Karpas-422 (cell line): Measurements from ENCODE around the gene SPOP. TPM values are rescaled to one million over a fixed set of nuclear protein-coding genes. Genes with fewer than 3 reads are reported as not detected.

Experiments used
- DNase-seq: peaks from one replicate; pipeline ENCODE4 v3.0.0-alpha.2; 2015
- H2AFZ ChIP-seq: fragments of 200-600 bp; sonication (generic); 2 replicates; pipeline ENCODE4 v1.6.1; 2014; ENCODE audit warnings: antibody characterized with exemption, low read length, mixed read lengths
- H3K27ac ChIP-seq: fragments of 200-600 bp; sonication (generic); 2 replicates; pipeline ENCODE4 v1.5.1; 2014; ENCODE audit warnings: mild to moderate bottlenecking, low read length, moderate library complexity
- H3K27me3 ChIP-seq: fragments of 200-600 bp; sonication (generic); 2 replicates; pipeline ENCODE4 v1.6.1; 2014; ENCODE audit warnings: low read length, mixed read lengths
- H3K36me3 ChIP-seq: fragments of 200-600 bp; sonication (generic); 2 replicates; pipeline ENCODE4 v1.6.1; 2014; ENCODE audit warnings: low read length, mixed read lengths; ENCODE audit not compliant: insufficient read depth
- H3K4me1 ChIP-seq: fragments of 200-600 bp; sonication (generic); 2 replicates; pipeline ENCODE4 v1.6.1; 2014; ENCODE audit warnings: mild to moderate bottlenecking, low read length, mixed read lengths
- H3K4me2 ChIP-seq: fragments of 200-600 bp; sonication (generic); 2 replicates; pipeline ENCODE4 v1.6.1; 2014; ENCODE audit warnings: low read length, low read depth, mild to moderate bottlenecking; ENCODE audit not compliant: poor library complexity, severe bottlenecking
- H3K4me3 ChIP-seq: fragments of 200-600 bp; sonication (generic); 2 replicates; pipeline ENCODE4 v1.5.1; 2014; ENCODE audit warnings: mild to moderate bottlenecking, antibody characterized with exemption, low read length, mixed read lengths
- H3K79me2 ChIP-seq: fragments of 200-600 bp; sonication (generic); 2 replicates; pipeline ENCODE4 v1.6.1; 2014; ENCODE audit warnings: mild to moderate bottlenecking, low read length, mixed read lengths
- H3K9ac ChIP-seq: fragments of 200-600 bp; sonication (generic); 2 replicates; pipeline ENCODE4 v1.6.0; 2014; ENCODE audit warnings: low read length
- H3K9me2 ChIP-seq: fragments of 200-600 bp; sonication (generic), shearing (Covaris generic); replicated peaks from 2 replicates; pipeline ENCODE4 v1.6.0; 2014; ENCODE audit warnings: mild to moderate bottlenecking, low read length, moderate library complexity; ENCODE audit not compliant: insufficient read depth
- H3K9me3 ChIP-seq: fragments of 300-700, 200-600 bp; sonication (generic); 2 replicates; pipeline ENCODE4 v1.6.1; 2014; ENCODE audit warnings: low read length, mixed read lengths
- H4K20me1 ChIP-seq: fragments of 200-600 bp; sonication (generic); 2 replicates; pipeline ENCODE4 v1.6.1; 2014; ENCODE audit warnings: mild to moderate bottlenecking, antibody characterized with exemption, low read length, low read depth; ENCODE audit not compliant: insufficient read depth
- total RNA-seq: library from RNA; depleted of rRNA; stranded (reverse); fragments of >200 nt; shearing (Covaris generic); gene quantifications from 2 replicates; pipeline ENCODE4 v1.2.3, GENCODE V29; 2014; ENCODE audit warnings: low replicate concordance

Gene SPOP
- total RNA-seq, 1 experiment from 2014 or later = 49.0 TPM

DNA sequence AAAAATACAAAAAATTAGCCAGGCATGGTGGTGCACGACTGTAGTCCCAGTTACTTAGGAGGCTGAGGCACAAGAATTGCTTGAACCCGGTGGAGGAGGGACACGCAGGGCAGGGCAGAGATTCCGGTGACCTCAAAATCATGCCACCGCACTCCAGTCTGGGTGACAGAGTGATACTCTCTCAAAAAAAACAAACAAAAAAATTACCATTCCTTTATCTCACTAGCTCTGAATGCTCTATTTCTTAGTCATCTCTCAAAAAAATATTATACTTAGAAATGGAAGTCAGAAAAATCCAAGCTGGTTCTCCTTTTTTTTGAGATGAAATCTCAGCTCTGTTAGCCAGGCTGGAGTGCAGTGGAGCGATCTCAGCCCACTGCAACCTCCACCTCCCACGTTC lies 40.8 kb downstream of the SPOP start:
- H3K4me2 ChIP-seq = no peak overlapping the region
- no peaks in the 10 kb centered on the region for H3K27me3 ChIP-seq
- peaks cover 6% of the 10 kb centered on the region; the same call in 1 of the 2 replicates for H4K20me1 ChIP-seq
- H3K79me2 ChIP-seq = peaks cover 99% of the 10 kb centered on the region
- peaks cover 23% of the 10 kb centered on the region for H3K4me1 ChIP-seq
- peaks cover 13% of the 10 kb centered on the region; the same call in 1 of the 2 replicates for H3K36me3 ChIP-seq
- no peak for DNase-seq
- no peak overlapping the region for H3K27ac ChIP-seq
- no peaks in the 10 kb centered on the region for H3K9me2 ChIP-seq
- H3K9me3 ChIP-seq = no peaks in the 10 kb centered on the region
- no peak overlapping the region for H2AFZ ChIP-seq
- H3K9ac ChIP-seq = no peak overlapping the region
- no peak overlapping the region for H3K4me3 ChIP-seq

DNA sequence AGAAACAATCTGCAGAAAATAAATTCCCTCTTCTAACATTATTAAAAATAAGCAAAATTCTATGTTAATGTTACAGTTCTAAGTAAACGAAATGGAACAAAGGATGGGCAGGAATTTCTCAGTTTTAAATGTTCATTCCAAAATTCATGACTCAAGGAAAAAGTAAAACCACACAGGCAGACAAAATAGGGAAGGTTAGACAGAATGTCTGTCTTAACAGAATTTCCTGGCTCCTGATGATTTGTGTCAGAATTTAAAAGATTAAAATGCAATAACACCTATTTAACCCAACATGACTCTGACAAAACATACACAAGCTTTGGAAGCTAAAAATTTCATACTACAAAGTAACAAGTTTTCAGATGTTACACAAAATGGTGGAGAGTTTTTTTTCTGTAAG lies 42.8 kb downstream of the SPOP start:
- no peaks in the 10 kb centered on the region for H3K9me3 ChIP-seq
- no peak overlapping the region for H3K27ac ChIP-seq
- H3K27me3 ChIP-seq = no peaks in the 10 kb centered on the region
- H3K4me2 ChIP-seq = no peak overlapping the region
- no peak overlapping the region for H3K4me3 ChIP-seq
- peaks cover 99% of the 10 kb centered on the region for H3K79me2 ChIP-seq
- H4K20me1 ChIP-seq = peaks cover 6% of the 10 kb centered on the region; the same call in 1 of the 2 replicates
- no peaks in the 10 kb centered on the region for H3K9me2 ChIP-seq
- peaks cover 10% of the 10 kb centered on the region; the same call in 1 of the 2 replicates for H3K36me3 ChIP-seq
- H3K9ac ChIP-seq = no peak overlapping the region
- no peak for DNase-seq
- no peak overlapping the region for H2AFZ ChIP-seq
- H3K4me1 ChIP-seq = peaks cover 39% of the 10 kb centered on the region

DNA sequence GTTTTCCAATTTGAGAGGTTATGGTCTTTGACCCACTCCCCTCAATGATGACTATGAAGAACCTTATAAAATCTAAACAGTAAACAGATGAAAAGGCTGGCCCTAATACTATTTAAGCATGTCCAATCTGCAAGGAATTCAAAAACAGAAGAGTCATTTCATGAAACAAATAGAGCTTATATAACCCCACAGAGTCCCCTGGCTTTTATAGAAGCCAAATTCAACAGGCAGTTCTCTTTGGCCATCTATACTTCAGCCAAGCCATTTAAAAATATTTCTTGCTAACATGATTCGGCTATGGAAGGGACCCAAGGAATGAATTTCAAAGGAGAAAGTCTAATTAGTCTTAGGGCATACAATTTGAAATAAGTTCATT lies 43.4 kb downstream of the SPOP start:
- Histone ChIP-seq H3K79me2 (peaks cover 99% of the 10 kb centered on the region), H3K27ac (no peak overlapping the region), H3K4me3 (no peak overlapping the region), H4K20me1 (peaks cover 6% of the 10 kb centered on the region; the same call in 1 of the 2 replicates), H3K9ac (no peak overlapping the region), H3K27me3 (no peaks in the 10 kb centered on the region), H3K36me3 (peaks cover 7% of the 10 kb centered on the region; the same call in 1 of the 2 replicates), H2AFZ (no peak overlapping the region), H3K4me1 (peaks cover 39% of the 10 kb centered on the region), H3K4me2 (no peak overlapping the region), H3K9me2 (no peaks in the 10 kb centered on the region), H3K9me3 (no peaks in the 10 kb centered on the region)
- DNase-seq = no peak

DNA sequence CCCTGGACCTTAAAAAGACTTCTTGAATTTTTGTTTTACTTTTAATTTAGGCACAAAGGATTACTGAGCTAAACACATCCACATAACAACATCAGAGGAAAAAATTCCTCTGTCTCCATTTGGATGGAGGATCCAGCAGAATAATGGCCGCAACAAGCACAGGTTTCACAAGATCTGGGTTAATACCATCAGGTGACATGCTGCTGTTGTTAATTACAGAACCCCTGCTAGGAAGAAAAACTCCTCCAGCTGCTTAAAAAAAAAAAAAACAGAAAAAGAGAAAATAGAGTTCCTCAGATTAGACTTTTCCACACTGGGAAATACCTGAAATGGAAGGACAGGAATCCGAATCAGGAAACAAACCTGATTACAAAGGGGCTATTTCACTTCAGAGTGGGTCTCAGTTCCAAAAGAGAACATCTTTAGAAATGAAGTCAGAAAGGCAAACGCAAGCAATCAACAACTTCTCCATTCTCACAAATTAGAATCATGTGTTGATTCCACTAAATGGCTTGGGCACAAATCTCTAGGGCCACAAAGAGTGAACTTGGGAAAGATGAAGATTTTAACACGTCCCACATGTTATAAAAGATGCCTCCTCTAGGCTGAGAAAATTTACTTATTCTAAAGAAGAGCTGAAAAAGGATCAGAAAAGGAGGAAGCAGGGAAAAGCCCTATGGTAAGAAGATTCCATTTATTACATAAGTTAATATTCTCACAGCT lies 44.0 kb downstream of the SPOP start:
- no peak overlapping the region for H3K4me2 ChIP-seq
- H3K9me3 ChIP-seq = no peaks in the 10 kb centered on the region
- peaks cover 99% of the 10 kb centered on the region for H3K79me2 ChIP-seq
- H3K9me2 ChIP-seq = no peaks in the 10 kb centered on the region
- H3K36me3 ChIP-seq = peaks cover 2% of the 10 kb centered on the region; the same call in 1 of the 2 replicates
- no peak overlapping the region for H3K4me3 ChIP-seq
- H3K4me1 ChIP-seq = peaks cover 39% of the 10 kb centered on the region
- no peak overlapping the region for H2AFZ ChIP-seq
- H3K27ac ChIP-seq = no peak overlapping the region
- no peak overlapping the region for H3K9ac ChIP-seq
- peaks cover 6% of the 10 kb centered on the region; the same call in 1 of the 2 replicates for H4K20me1 ChIP-seq
- H3K27me3 ChIP-seq = no peaks in the 10 kb centered on the region
- no peak for DNase-seq

DNA sequence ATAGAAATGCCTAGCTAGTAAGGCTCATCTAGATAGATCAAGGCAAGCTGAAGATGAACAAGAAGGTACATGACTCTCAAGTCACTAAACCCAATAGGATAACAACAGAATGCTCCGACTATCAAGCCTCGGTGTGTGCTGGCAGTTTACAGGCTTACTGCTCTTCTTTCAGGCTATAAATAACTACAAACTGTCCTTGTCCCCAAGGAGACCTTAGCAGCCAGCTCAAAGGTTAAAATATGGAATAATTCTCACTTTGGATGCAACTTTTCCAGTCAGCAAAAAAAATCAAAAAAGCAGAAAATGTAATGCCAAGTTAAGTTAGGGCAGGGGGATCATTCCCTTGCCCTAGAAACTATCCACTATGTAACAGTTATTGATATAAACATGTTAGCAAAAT lies 44.6 kb downstream of the SPOP start:
- H3K4me2 ChIP-seq = no peak overlapping the region
- H3K79me2 ChIP-seq = peaks cover 99% of the 10 kb centered on the region
- no peak overlapping the region for H3K9ac ChIP-seq

DNA sequence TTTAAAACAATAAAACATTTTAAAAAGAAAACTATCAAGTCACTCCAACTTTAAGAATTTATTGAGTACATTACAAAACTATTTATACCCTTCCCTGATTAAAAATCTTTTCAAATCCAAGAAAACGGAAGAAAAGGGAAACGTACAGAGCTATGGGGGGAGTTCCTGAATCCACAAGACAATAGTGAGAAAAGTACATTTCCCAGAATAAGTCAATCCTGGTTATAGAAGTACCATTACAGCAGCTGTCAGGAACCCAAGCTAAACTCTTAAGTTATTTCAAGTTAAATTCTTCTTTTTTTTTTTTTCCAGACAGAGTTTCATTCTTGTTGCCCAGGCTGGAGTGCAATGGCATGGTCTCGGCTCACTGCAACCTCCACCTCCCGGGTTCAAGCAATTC lies 45.7 kb downstream of the SPOP start:
- H3K27me3 ChIP-seq = no peaks in the 10 kb centered on the region
- no peak for DNase-seq
- no peaks in the 10 kb centered on the region for H3K9me2 ChIP-seq
- no peak overlapping the region for H2AFZ ChIP-seq
- no peak overlapping the region for H3K9ac ChIP-seq
- no peaks in the 10 kb centered on the region for H4K20me1 ChIP-seq
- peaks cover 99% of the 10 kb centered on the region for H3K79me2 ChIP-seq
- H3K36me3 ChIP-seq = no peaks in the 10 kb centered on the region
- H3K4me2 ChIP-seq = no peak overlapping the region
- no peak overlapping the region for H3K27ac ChIP-seq
- H3K9me3 ChIP-seq = no peaks in the 10 kb centered on the region
- H3K4me1 ChIP-seq = peaks cover 39% of the 10 kb centered on the region
- H3K4me3 ChIP-seq = no peak overlapping the region

More for the DNA sequence above, 44.6 kb downstream of the SPOP start:
- Histone ChIP-seq H3K4me1 (peaks cover 39% of the 10 kb centered on the region), H4K20me1 (peaks cover 6% of the 10 kb centered on the region; the same call in 1 of the 2 replicates), H3K27ac (no peak overlapping the region), H3K36me3 (no peaks in the 10 kb centered on the region), H2AFZ (no peak overlapping the region), H3K4me3 (no peak overlapping the region), H3K27me3 (no peaks in the 10 kb centered on the region), H3K9me3 (no peaks in the 10 kb centered on the region), H3K9me2 (no peaks in the 10 kb centered on the region)
- DNase-seq = no peak

DNA sequence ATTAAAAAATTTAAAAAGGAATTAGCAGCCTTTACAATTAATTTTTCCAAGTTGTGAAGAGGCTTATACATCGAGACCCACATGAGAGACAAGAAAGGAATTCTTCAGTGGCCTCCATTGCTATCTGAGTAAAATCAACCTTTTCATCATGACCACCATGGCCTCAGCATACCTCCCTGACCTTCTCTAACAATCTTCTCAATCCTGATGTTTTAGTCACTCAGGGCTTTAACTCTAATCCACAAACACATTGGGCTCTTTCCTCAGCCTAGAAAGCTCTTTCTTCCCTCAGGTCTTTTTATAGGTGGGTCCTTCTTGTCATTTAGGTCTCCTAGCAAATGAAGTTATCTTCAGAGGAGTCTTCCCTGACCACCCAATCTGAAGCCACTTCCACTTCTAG lies 46.4 kb downstream of the SPOP start:
- H3K36me3 ChIP-seq = no peaks in the 10 kb centered on the region
- peak overlapping the region; percentile 6 for H3K4me2 ChIP-seq
- no peak overlapping the region for H2AFZ ChIP-seq
- peaks cover 99% of the 10 kb centered on the region for H3K79me2 ChIP-seq
- H3K4me3 ChIP-seq = no peak overlapping the region
- H3K9me3 ChIP-seq = no peaks in the 10 kb centered on the region
- H3K27me3 ChIP-seq = no peaks in the 10 kb centered on the region
- 0 out of 2 replicates have a peak overlapping the region, but pooled peaks have one; percentile 20 for H3K27ac ChIP-seq
- no peak overlapping the region for H3K9ac ChIP-seq
- no peak for DNase-seq
- H3K9me2 ChIP-seq = no peaks in the 10 kb centered on the region
- no peaks in the 10 kb centered on the region for H4K20me1 ChIP-seq
- peaks cover 35% of the 10 kb centered on the region for H3K4me1 ChIP-seq

DNA sequence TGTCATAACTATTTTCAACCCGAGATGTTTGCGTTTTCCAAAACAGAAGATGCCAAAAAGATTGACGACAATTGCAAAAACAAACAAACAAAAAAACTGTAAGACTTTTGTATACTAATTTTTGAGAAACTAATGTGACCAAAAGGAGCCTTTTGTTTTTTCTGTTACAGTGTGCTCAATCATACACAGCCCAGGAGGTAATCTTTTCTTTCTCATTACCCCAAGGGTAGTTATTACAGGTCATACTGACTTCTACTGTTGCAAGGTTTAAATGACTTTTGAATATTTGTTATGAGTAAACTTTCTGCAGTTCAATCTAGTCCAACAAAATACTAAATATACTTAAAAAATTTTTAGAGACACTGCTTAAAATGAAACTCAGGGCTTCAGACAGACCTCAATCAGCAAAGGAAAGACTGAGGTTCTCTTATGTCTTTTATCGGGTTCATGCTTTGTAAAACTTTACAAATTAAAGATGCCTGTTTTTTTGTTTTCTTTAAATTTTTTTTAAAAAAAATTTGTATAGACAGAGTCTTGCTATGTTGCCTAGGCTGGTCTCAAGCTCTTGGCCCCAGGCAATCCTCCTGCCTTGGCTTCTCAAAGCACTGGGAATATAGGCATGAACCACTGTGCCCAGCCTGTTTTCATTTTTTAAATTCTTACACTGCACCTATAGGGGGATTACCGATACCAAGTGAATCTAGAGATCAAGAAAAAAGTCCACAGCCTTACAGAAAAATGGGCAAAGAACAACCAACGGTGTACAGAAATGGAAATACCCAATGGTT lies 47.6 kb downstream of the SPOP start:
- Histone ChIP-seq H3K27ac (no peak overlapping the region), H3K79me2 (peaks cover 98% of the 10 kb centered on the region), H3K9me3 (no peaks in the 10 kb centered on the region), H3K4me1 (peaks cover 34% of the 10 kb centered on the region), H3K36me3 (no peaks in the 10 kb centered on the region), H3K27me3 (no peaks in the 10 kb centered on the region), H3K9me2 (no peaks in the 10 kb centered on the region), H4K20me1 (no peaks in the 10 kb centered on the region), H3K4me3 (no peak overlapping the region), H3K9ac (no peak overlapping the region), H2AFZ (no peak overlapping the region), H3K4me2 (peak overlapping the region; percentile 6)
- DNase-seq = no peak
